Activated T-helper 9 cell treated with anti-CD3 and anti-CD28 coated beads, Interleukin-2, amount 50 U/mL, for 16 hours (primary cell): ENCODE measurements around the gene USB1.

Source experiments
- DNase-seq: peaks from one replicate; pipeline ENCODE4 v3.0.0-alpha.2; 2020; ENCODE audit warnings: low read depth

Gene USB1

GRCh38 chr16:58035356-58036170 lies 34.4 kb downstream of the USB1 start:
- no peak for DNase-seq

GRCh38 chr16:58036943-58037342 lies 35.7 kb downstream of the USB1 start:
- no peak for DNase-seq

- no peak for DNase-seq
These were observed 36.3 kb downstream of the USB1 start for GRCh38 chr16:58037365-58038057.

GRCh38 chr16:58038219-58038641 lies 37.0 kb downstream of the USB1 start:
- DNase-seq = no peak

GRCh38 chr16:58039829-58040495 lies 38.8 kb downstream of the USB1 start:
- no peak for DNase-seq

GRCh38 chr16:58040496-58040846 lies 39.3 kb downstream of the USB1 start:
- DNase-seq = no peak

- DNase-seq = no peak
These were observed 39.9 kb downstream of the USB1 start for GRCh38 chr16:58040945-58041627.

GRCh38 chr16:58041628-58041955 lies 40.4 kb downstream of the USB1 start:
- DNase-seq = no peak

GRCh38 chr16:58042001-58042885 lies 41.0 kb downstream of the USB1 start:
- no peak for DNase-seq

- no peak for DNase-seq
These were observed 41.8 kb downstream of the USB1 start for GRCh38 chr16:58042886-58043515.

GRCh38 chr16:58043571-58044155 lies 42.5 kb downstream of the USB1 start:
- DNase-seq = no peak

GRCh38 chr16:58044266-58045019 lies 43.2 kb downstream of the USB1 start:
- DNase-seq = no peak

- DNase-seq = no peak
These were observed 43.9 kb downstream of the USB1 start for GRCh38 chr16:58045096-58045495.

GRCh38 chr16:58046054-58046881 lies 45.1 kb downstream of the USB1 start:
- DNase-seq = no peak

- DNase-seq = no peak
These were observed 45.7 kb downstream of the USB1 start for GRCh38 chr16:58046936-58047335.

GRCh38 chr16:58047557-58048348 lies 46.5 kb downstream of the USB1 start:
- no peak for DNase-seq

- no peak for DNase-seq
These were observed 47.5 kb downstream of the USB1 start for GRCh38 chr16:58048494-58049231.
